SK-N-SH (cell line): ENCODE data around the gene PEX14. TPM values are rescaled to one million over a fixed set of nuclear protein-coding genes. Genes with fewer than 3 reads are reported as not detected.

ENCODE experiments used
- CTCF ChIA-PET: fragments of 300-600, 350-600 bp; formaldehyde crosslinking; extraction: SDS; loops from one replicate; lab custom pipeline; 2021; lab: Yijun Ruan, JAX
- POLR2A ChIA-PET: fragments of 350-600 bp; sonication (Branson Sonifier 250); formaldehyde crosslinking; extraction: SDS; loops from one replicate; lab custom pipeline; 2020; ENCODE audit warnings: antibody characterized with exemption, inconsistent platforms; lab: Yijun Ruan, JAX
- DNase-seq: peaks from one replicate; pipeline ENCODE4 v3.0.0; 2012
- H2AFZ ChIP-seq: fragments of 200-600 bp; sonication (generic); 2 replicates; pipeline ENCODE4 v1.8.1; 2016; ENCODE audit warnings: antibody characterized with exemption, mild to moderate bottlenecking, low read depth
- H3F3A ChIP-seq: fragments of 200-600 bp; sonication (generic); replicated peaks from 2 replicates; pipeline ENCODE3; 2016; ENCODE audit warnings: antibody characterized with exemption, mild to moderate bottlenecking; ENCODE audit not compliant: insufficient read depth
- H3K27ac ChIP-seq, 2 experiments: fragments of 200-500 bp in 1 of 2; fragments of 200-600 bp in 1 of 2; sonication (Bioruptor generic) in 1 of 2; sonication (generic), shearing (Covaris generic) in 1 of 2; 2 replicates each; pipeline versions ENCODE4 v1.5.1 to v1.6.1; 2014 to 2016; ENCODE audit warnings: low read depth in 2 of 2, inconsistent platforms in 1 of 2, low read length in 1 of 2, mild to moderate bottlenecking in 1 of 2, mixed read lengths in 1 of 2
- H3K27me3 ChIP-seq: fragments of 200-600 bp; sonication (generic), shearing (Covaris generic); 2 replicates; pipeline ENCODE4 v1.6.1; 2016; ENCODE audit warnings: mixed run types; ENCODE audit not compliant: insufficient read depth
- H3K36me3 ChIP-seq, 2 experiments: fragments of 200-500 bp in 1 of 2; fragments of 200-600 bp in 1 of 2; sonication (Bioruptor generic) in 1 of 2; sonication (generic) in 1 of 2; replicated peaks in 1 of 2; 2 replicates each; pipeline versions ENCODE3 to v1.5.1; 2014 to 2016; ENCODE audit warnings: low read length in 1 of 2, mild to moderate bottlenecking in 1 of 2; ENCODE audit not compliant: insufficient read depth in 2 of 2, control insufficient read depth in 1 of 2
- H3K4me1 ChIP-seq, 2 experiments: fragments of 200-500 bp in 1 of 2; fragments of 200-600 bp in 1 of 2; sonication (Bioruptor generic) in 1 of 2; sonication (generic), shearing (Covaris generic) in 1 of 2; 2 replicates each; pipeline versions ENCODE4 v1.5.1 to v1.6.1; 2014 to 2016; ENCODE audit warnings: low read depth in 1 of 2, low read length in 1 of 2, mixed run types in 1 of 2; ENCODE audit not compliant: insufficient read depth in 2 of 2, control insufficient read depth in 1 of 2
- H3K4me2 ChIP-seq: fragments of 200-600 bp; sonication (generic), shearing (Covaris generic); 2 replicates; pipeline ENCODE4 v1.6.1; 2017; ENCODE audit warnings: mixed run types
- H3K4me3 ChIP-seq, 2 experiments: fragments of 200-500 bp in 1 of 2; fragments of 200-600 bp in 1 of 2; sonication (Bioruptor generic) in 1 of 2; sonication (generic), shearing (Covaris generic) in 1 of 2; 2 replicates each; pipeline versions ENCODE4 v1.5.1 to v1.8.1; 2014 to 2016; ENCODE audit warnings: low read depth in 2 of 2, inconsistent platforms in 1 of 2, low read length in 1 of 2, mild to moderate bottlenecking in 1 of 2, mixed read lengths in 1 of 2, moderate library complexity in 1 of 2
- H3K79me2 ChIP-seq: fragments of 200-600 bp; sonication (generic); 2 replicates; pipeline ENCODE4 v1.8.1; 2017; ENCODE audit warnings: mild to moderate bottlenecking; ENCODE audit not compliant: insufficient read depth
- H3K9ac ChIP-seq: fragments of 200-600 bp; sonication (generic); 2 replicates; pipeline ENCODE4 v1.6.1; 2017; ENCODE audit warnings: mixed run types
- H3K9me2 ChIP-seq: fragments of 200-600 bp; sonication (generic); 2 replicates; pipeline ENCODE4 v1.6.1; 2017; ENCODE audit warnings: mixed run types
- H3K9me3 ChIP-seq: fragments of 200-600 bp; sonication (generic); 2 replicates; pipeline ENCODE4 v1.6.1; 2017; ENCODE audit warnings: mixed run types, mild to moderate bottlenecking, moderate library complexity
- H4K20me1 ChIP-seq: fragments of 200-600 bp; sonication (generic); 2 replicates; pipeline ENCODE4 v1.6.1; 2017; ENCODE audit warnings: mild to moderate bottlenecking, mixed run types; ENCODE audit not compliant: insufficient read depth
- CTCF ChIP-seq: fragments of 200-600 bp; sonication (generic); IDR thresholded peaks from 2 replicates; pipeline ENCODE4 v1.6.1; 2017; ENCODE audit warnings: antibody characterized with exemption, mild to moderate bottlenecking, moderate library complexity
- EZH2phosphoT487 ChIP-seq: fragments of 200-600 bp; sonication (generic); IDR thresholded peaks from 2 replicates; pipeline ENCODE4 v1.6.1; 2017; ENCODE audit warnings: low read depth, mixed run types, mild to moderate bottlenecking, antibody characterized with exemption, moderate library complexity, borderline replicate concordance
- FOXJ3 ChIP-seq: sonication (generic); formaldehyde crosslinking; IDR thresholded peaks from 2 replicates; pipeline ENCODE4 v1.5.1; 2020; ENCODE audit warnings: mild to moderate bottlenecking, missing genetic modification reagents
- GABPA ChIP-seq: IDR thresholded peaks from 2 replicates; pipeline ENCODE4 v1.4.0; 2012; ENCODE audit warnings: low read depth, mild to moderate bottlenecking
- JUND ChIP-seq: IDR thresholded peaks from 2 replicates; pipeline ENCODE4 v1.4.0; 2012
- MXI1 ChIP-seq: IDR thresholded peaks from 2 replicates; pipeline ENCODE4 v1.6.1; 2012; ENCODE audit warnings: mild to moderate bottlenecking, low read depth, low read length, improper control_type of control experiment
- RCOR1 ChIP-seq: fragments of 150-350 bp; IDR thresholded peaks from 2 replicates; pipeline ENCODE4 v1.6.1; 2017; ENCODE audit warnings: antibody characterized with exemption, low read length
- REST ChIP-seq: IDR thresholded peaks from 2 replicates; pipeline ENCODE4 v1.6.1; 2012; ENCODE audit warnings: mild to moderate bottlenecking, low read depth, low read length, moderate library complexity
- SIN3A ChIP-seq: IDR thresholded peaks from 2 replicates; pipeline ENCODE4 v1.6.1; 2012; ENCODE audit warnings: low read depth, mild to moderate bottlenecking, low read length, moderate library complexity, borderline replicate concordance
- SMC3 ChIP-seq: IDR thresholded peaks from 2 replicates; pipeline ENCODE4 v1.6.1; 2012; ENCODE audit warnings: low read depth, low read length, improper control_type of control experiment
- USF2 ChIP-seq: fragments of 150-350 bp; IDR thresholded peaks from 2 replicates; pipeline ENCODE4 v1.6.1; 2017; ENCODE audit warnings: antibody characterized with exemption, low read length, low read depth, borderline replicate concordance
- WGBS: methylation state at CpG from one replicate; pipeline ENCODE4 v1.1.6; 2017; ENCODE audit warnings: low lambda C conversion rate; 5-methylcytosine and 5-hydroxymethylcytosine counted together
- polyA plus RNA-seq, 3 experiments: library from polyadenylated mRNA; depleted of rRNA; stranded (reverse); fragments of >200 nt; gene quantifications; 2 replicates each; pipeline ENCODE4 v1.2.3, GENCODE V29; 2012

PEX14 gene
- polyA plus RNA-seq, 1 of the 3 experiments (the other 2 are of a cell fraction), result 36.2 TPM

GRCh38 chr1:10615932-10616671, 141.4 kb downstream of the PEX14 start:
- Histone ChIP-seq H3F3A (no peaks in the 10 kb centered on the region), H3K79me2 (no peaks in the 10 kb centered on the region), H4K20me1 (no peaks in the 10 kb centered on the region), H3K9me2 (no peaks in the 10 kb centered on the region), H3K27me3 (no peaks in the 10 kb centered on the region), H3K4me1 (peaks cover 0 to 9% of the 10 kb centered on the region in 2 experiments; a peak in 1 of 4 replicates), H3K27ac (no peak overlapping the region), H2AFZ (no peak overlapping the region), H3K4me3 (no peak overlapping the region), H3K36me3 (peaks cover 0 to 3% of the 10 kb centered on the region in 2 experiments), H3K9ac (no peak overlapping the region), H3K9me3 (no peaks in the 10 kb centered on the region), H3K4me2 (no peak overlapping the region)
- 93% methylated on average over 20 of the region's 27 CpGs for WGBS
- ChIA-PET POLR2A (no interaction called here), CTCF (no interaction called here)
- TF ChIP-seq EZH2phosphoT487 (no peak), GABPA (no peak), JUND (no peak), SIN3A (no peak), CTCF (no peak), FOXJ3 (CRISPR knock-in tag) (no peak), SMC3 (no peak), MXI1 (no peak), RCOR1 (no peak), USF2 (no peak), REST (no peak)
- DNase-seq, result no peak
